Lung (tissue), 12 donors: ENCODE data around the gene CAMKK2. TPM values are rescaled to one million over a fixed set of nuclear protein-coding genes. Genes with fewer than 3 reads are reported as not detected.
"Not testable (repeated sequence)": the region's sequence is repeated elsewhere in the genome, so short reads cannot be mapped to it uniquely, and the experiment has no call there.

Experiments
- ATAC-seq: fragments of 200-7000 bp; cut with Tn5 transposase; one replicate; pipeline ENCODE4 v1.9.1; 2020; ENCODE audit warnings: moderate number of reproducible peaks; ENCODE audit not compliant: insufficient read depth, low FRiP score
- DNase-seq, 3 donors: peaks; one replicate each; pipeline ENCODE4 v3.0.0-alpha.2; 2013 to 2017
- H3K27ac ChIP-seq, 2 donors: one replicate each; pipeline ENCODE4 v1.5.1; 2013; ENCODE audit warnings: mild to moderate bottlenecking in 2 of 2, moderate library complexity in 2 of 2, control low read depth in 1 of 2, inconsistent platforms in 1 of 2, low read depth in 1 of 2, low read length in 1 of 2
- H3K27me3 ChIP-seq, 3 donors: one replicate each; pipeline ENCODE4 v1.5.1; 2013; ENCODE audit warnings: low read length in 2 of 3; ENCODE audit not compliant: control insufficient read depth in 3 of 3, insufficient read depth in 3 of 3
- H3K36me3 ChIP-seq, 4 donors: one replicate each; pipeline ENCODE4 v1.5.1; 2013; ENCODE audit warnings: low read length in 4 of 4, mild to moderate bottlenecking in 1 of 4, moderate library complexity in 1 of 4; ENCODE audit not compliant: control insufficient read depth in 4 of 4, insufficient read depth in 4 of 4
- H3K4me1 ChIP-seq, 5 donors: one replicate each; pipeline ENCODE4 v1.5.1; 2013; ENCODE audit warnings: low read length in 5 of 5, mild to moderate bottlenecking in 2 of 5, moderate library complexity in 1 of 5; ENCODE audit not compliant: control insufficient read depth in 5 of 5, insufficient read depth in 5 of 5
- H3K4me3 ChIP-seq: one replicate; pipeline ENCODE4 v1.5.1; 2013; ENCODE audit warnings: mild to moderate bottlenecking, control low read depth, moderate library complexity
- H3K9ac ChIP-seq, 2 donors: one replicate each; pipeline ENCODE4 v1.5.1; 2013; ENCODE audit warnings: low read length in 2 of 2, control low read depth in 1 of 2; ENCODE audit not compliant: insufficient read depth in 1 of 2
- H3K9me3 ChIP-seq, 4 donors: one replicate each; pipeline ENCODE4 v1.5.1; 2013; ENCODE audit warnings: low read length in 3 of 4, mild to moderate bottlenecking in 1 of 4, moderate library complexity in 1 of 4; ENCODE audit not compliant: control insufficient read depth in 4 of 4, insufficient read depth in 3 of 4
- WGBS, 2 donors: extraction: QIAGEN DNeasy Blood & Tissue Kit; methylation state at CpG; one replicate each; pipeline ENCODE4 v1.1.7; 2013; 5-methylcytosine and 5-hydroxymethylcytosine counted together
- polyA plus RNA-seq, 2 donors: library from polyadenylated mRNA; stranded (reverse); fragments of 200-250 nt; gene quantifications; one replicate each; pipeline ENCODE4 v1.2.1, GENCODE V29; 2013
- total RNA-seq, 2 donors: library from RNA; depleted of rRNA in 1 of 2; stranded (reverse); fragments of >200 nt in 1 of 2; gene quantifications; one replicate each; pipeline ENCODE4 v1.2.1, GENCODE V29; 2014 to 2021
- TF ChIP-seq, protein P1 (sequence below): IDR thresholded peaks from 2 replicates; pipeline ENCODE4 v1.5.1; 2012; ENCODE audit warnings: mild to moderate bottlenecking; ENCODE audit errors: control extremely low read depth, extremely low read depth
- donor health status: control.
- donor health status: control.
- donor health status: Bipolar disorder and iron deficiency.
- donor health status: healthy.
- donor health status: DM: yes; HTN: yes; CAD: no.

Gene CAMKK2
- total and polyA plus RNA-seq, 4 donors: 12.0 to 46.3 (median 36.0) TPM

DNA sequence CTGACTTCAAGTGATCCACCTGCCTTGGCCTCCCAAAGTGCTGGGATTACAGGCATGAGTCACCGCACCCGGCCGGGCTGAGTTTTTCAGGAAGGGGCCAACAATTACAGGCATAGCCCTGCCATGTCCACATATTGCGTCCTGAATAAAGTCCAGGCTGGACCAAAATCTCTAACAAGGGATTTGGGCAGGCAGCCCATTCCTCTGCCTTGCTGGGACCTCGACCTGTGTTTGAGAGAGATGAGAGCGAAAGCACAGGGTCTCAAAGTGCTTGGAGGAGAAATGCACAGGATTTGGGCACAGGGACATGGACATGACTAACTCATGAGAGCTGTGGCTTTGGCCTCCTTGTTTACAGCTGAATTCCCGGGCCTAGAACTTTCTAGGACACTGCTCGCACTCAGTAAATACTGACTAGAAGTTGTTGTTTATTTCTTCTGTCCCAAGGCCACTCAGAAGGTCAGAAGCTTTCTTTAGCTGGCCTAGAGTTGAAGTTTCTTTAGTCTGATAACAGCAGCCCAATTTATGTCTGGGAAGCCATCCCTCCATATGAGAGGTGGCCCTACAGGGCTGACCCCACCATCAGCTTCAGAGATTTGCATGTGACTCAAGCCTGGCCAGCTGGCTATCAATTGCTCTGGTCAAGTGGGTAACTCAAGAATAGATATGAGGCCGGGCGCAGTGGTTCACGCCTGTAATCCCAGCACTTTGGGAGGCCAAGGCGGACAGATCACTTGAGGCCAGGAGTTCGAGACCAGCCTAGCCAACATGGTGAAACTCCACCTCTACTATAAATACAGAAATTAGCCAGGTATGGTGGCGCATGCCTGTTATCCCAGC is 11.7 kb downstream of the CAMKK2 start:
- ATAC-seq: peak; percentile 36
- WGBS, 2 donors: 72 to 87% methylated on average over 14 of the region's 14 CpGs
- peak overlapping the region in 1 of 2 donors; percentile 40 for H3K27ac ChIP-seq

DNA sequence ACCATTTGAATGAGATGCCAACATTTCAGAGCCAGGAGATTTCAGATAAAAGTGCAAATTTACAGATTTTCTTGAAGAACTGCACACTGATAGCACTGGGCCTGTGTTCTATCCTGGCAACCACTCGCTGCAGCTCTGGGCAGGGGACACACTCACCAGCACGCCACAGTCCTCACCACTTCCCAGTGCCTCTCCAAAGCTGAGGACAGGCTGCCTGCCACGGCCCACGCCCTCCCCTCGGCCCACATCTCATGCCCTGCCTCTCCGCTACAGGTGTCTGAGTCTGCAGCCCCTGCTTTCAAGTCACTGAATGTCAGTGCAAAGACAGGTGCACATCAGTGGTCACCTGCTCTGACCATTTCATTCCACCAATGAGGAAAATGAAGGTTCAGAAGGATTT is 12.7 kb downstream of the CAMKK2 start:
- H3K36me3 ChIP-seq: no peaks in the 10 kb centered on the region
- TF ChIP-seq, protein P1, sequence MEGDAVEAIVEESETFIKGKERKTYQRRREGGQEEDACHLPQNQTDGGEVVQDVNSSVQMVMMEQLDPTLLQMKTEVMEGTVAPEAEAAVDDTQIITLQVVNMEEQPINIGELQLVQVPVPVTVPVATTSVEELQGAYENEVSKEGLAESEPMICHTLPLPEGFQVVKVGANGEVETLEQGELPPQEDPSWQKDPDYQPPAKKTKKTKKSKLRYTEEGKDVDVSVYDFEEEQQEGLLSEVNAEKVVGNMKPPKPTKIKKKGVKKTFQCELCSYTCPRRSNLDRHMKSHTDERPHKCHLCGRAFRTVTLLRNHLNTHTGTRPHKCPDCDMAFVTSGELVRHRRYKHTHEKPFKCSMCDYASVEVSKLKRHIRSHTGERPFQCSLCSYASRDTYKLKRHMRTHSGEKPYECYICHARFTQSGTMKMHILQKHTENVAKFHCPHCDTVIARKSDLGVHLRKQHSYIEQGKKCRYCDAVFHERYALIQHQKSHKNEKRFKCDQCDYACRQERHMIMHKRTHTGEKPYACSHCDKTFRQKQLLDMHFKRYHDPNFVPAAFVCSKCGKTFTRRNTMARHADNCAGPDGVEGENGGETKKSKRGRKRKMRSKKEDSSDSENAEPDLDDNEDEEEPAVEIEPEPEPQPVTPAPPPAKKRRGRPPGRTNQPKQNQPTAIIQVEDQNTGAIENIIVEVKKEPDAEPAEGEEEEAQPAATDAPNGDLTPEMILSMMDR: no peak
- H3K27me3 ChIP-seq: no peaks in the 10 kb centered on the region
- no peak overlapping the region for H3K9ac ChIP-seq
- no peak overlapping the region for H3K27ac ChIP-seq
- H3K4me3 ChIP-seq: no peak overlapping the region
- no peaks in the 10 kb centered on the region for H3K9me3 ChIP-seq
- 96% methylated on average over 6 of the region's 6 CpGs for WGBS, 2 donors
- DNase-seq (no peak), ATAC-seq (no peak)
- peaks cover 0 to 24% (median 14%) of the 10 kb centered on the region in 5 donors for H3K4me1 ChIP-seq

More for the DNA sequence above, 11.7 kb downstream of the CAMKK2 start:
- Histone ChIP-seq H3K9me3 (no peaks in the 10 kb centered on the region), H3K4me3 (no peak overlapping the region), H3K4me1 (peaks cover 0 to 24% (median 6%) of the 10 kb centered on the region in 5 donors), H3K9ac (no peak overlapping the region), H3K36me3 (no peaks in the 10 kb centered on the region), H3K27me3 (no peaks in the 10 kb centered on the region)
- peak in 1 of 3 donors; percentile 28 for DNase-seq
- TF ChIP-seq, protein P1: no peak

DNA sequence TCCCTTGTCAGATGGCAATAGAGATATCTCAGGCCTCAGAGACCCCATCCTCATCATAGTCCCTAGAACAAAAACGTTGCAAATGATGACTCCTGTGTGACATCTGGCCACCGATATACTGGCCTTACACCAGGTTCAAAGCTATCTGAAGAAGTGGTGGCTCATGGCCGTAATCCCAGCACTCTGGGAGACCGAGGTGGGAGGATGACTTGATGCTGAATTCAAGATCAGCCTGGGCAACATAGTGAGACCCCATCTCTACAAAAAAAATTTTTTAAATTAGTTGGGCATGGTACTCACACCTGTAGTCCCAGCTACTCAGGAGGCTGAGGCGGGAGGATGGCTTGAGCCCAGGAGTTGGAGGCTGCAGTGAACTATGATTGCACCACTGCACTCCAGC is 13.1 kb downstream of the CAMKK2 start:
- ATAC-seq (no peak), DNase-seq (no peak)
- 91 to 93% methylated on average over 5 of the region's 5 CpGs for WGBS, 2 donors
- no peak overlapping the region for H3K4me3 ChIP-seq
- H3K4me1 ChIP-seq: peaks cover 0 to 25% (median 16%) of the 10 kb centered on the region in 5 donors
- TF ChIP-seq, protein P1: no peak
- no peaks in the 10 kb centered on the region for H3K27me3 ChIP-seq
- no peaks in the 10 kb centered on the region for H3K9me3 ChIP-seq
- H3K9ac ChIP-seq: no peak overlapping the region
- H3K36me3 ChIP-seq: no peaks in the 10 kb centered on the region
- no peak overlapping the region for H3K27ac ChIP-seq

DNA sequence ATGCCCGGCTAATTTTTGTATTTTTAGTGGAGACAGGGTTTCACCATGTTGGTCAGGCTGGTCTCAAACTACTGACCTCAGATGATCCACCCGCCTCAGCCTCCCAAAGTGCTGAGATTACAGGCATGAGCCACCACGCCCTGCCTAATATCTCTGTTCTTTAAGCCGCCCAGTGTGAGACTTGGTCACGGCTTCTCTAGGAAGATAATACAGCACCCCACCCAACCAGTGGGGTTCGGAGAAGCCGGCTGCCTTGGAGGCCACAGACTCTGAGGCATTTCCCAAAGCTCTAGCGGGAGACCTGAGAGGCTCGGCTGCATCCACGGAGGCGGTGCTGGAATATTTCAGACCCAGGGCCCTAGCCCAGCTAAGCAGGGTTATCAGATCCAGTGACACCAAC is 13.6 kb downstream of the CAMKK2 start:
- H3K4me1 ChIP-seq: peaks cover 0 to 23% (median 19%) of the 10 kb centered on the region in 5 donors
- H3K27me3 ChIP-seq, H3K27ac ChIP-seq, H3K4me3 ChIP-seq, H3K9me3 ChIP-seq, DNase-seq, H3K36me3 ChIP-seq, H3K9ac ChIP-seq, ATAC-seq: not testable (repeated sequence)
- WGBS, 2 donors: 95 to 99% methylated on average over 11 of the region's 11 CpGs
